Measurements from ENCODE around the gene DIS3L. TPM values are rescaled to one million over a fixed set of nuclear protein-coding genes. Genes with fewer than 3 reads are reported as not detected.

The DIS3L gene
- total RNA-seq, 3 donors from 2014 or later (not counting 1 experiment from before 2014, with no cell fraction given) = 21.9 to 30.6 (median 28.3) TPM

DNA sequence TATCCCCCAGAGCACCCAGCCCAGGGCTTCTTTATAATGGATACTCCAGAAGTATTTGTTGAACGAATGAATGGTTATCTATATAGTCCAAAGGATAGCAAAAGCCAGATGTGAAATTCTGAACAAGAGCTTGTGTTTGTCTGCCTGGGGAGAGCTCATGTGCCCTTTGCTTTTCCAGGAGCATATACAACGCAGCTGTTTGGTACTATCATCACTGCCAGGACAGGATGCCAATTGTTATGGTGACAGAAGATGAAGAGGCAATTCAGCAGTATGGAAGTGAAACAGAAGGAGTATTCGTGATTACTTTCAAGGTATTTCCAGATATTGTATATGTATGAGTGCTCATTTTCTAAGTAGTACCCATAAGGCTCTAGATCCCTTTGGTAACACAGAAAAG is 15.2 kb downstream of the DIS3L start:
- Histone ChIP-seq H3K27me3 (ENCODE audit: control insufficient read depth, insufficient read depth, low read length) (no peaks in the 10 kb centered on the region), H3K4me3 (ENCODE audit: low read length) (no peak overlapping the region), H3K27ac (ENCODE audit: low read length) (no peak overlapping the region), H3K36me3 (ENCODE audit: control insufficient read depth, insufficient read depth, low read length) (peaks cover 51% of the 10 kb centered on the region), H3K4me1 (ENCODE audit: control insufficient read depth, insufficient read depth, low read length) (no peaks in the 10 kb centered on the region), H3K9me3 (ENCODE audit: control insufficient read depth, insufficient read depth, low read length) (no peaks in the 10 kb centered on the region)
- Mint-ChIP-seq H3K27ac (no peak overlapping the region), H3K27me3 (ENCODE audit: low read depth in 2 of 2) (no peaks in the 10 kb centered on the region), H3K4me1 (no peaks in the 10 kb centered on the region), H3K36me3 (peaks cover 19% of the 10 kb centered on the region), H3K4me3 (no peak overlapping the region), H3K9me3 (no peaks in the 10 kb centered on the region)
- no peak for ATAC-seq
- DNase-seq = no peak
- intact Hi-C loops (cut with micrococcal nuclease) = no loop called here
- TF ChIP-seq, protein P1, sequence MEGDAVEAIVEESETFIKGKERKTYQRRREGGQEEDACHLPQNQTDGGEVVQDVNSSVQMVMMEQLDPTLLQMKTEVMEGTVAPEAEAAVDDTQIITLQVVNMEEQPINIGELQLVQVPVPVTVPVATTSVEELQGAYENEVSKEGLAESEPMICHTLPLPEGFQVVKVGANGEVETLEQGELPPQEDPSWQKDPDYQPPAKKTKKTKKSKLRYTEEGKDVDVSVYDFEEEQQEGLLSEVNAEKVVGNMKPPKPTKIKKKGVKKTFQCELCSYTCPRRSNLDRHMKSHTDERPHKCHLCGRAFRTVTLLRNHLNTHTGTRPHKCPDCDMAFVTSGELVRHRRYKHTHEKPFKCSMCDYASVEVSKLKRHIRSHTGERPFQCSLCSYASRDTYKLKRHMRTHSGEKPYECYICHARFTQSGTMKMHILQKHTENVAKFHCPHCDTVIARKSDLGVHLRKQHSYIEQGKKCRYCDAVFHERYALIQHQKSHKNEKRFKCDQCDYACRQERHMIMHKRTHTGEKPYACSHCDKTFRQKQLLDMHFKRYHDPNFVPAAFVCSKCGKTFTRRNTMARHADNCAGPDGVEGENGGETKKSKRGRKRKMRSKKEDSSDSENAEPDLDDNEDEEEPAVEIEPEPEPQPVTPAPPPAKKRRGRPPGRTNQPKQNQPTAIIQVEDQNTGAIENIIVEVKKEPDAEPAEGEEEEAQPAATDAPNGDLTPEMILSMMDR (IDR thresholded peaks at IDR 0.05) = no peak
- 97% methylated on average over 3 of the region's 3 CpGs for WGBS (ENCODE audit: insufficient coverage)

GRCh38 chr15:66309828-66310227 is 16.5 kb downstream of the DIS3L start:
- H3K4me1 ChIP-seq (ENCODE audit: control insufficient read depth, insufficient read depth, low read length) = no peaks in the 10 kb centered on the region
- no peak overlapping the region for H3K4me3 Mint-ChIP-seq
- no peak overlapping the region for H3K27ac Mint-ChIP-seq
- ATAC-seq (no peak), DNase-seq (no peak)
- H3K9me3 ChIP-seq (ENCODE audit: control insufficient read depth, insufficient read depth, low read length) = no peaks in the 10 kb centered on the region
- no peak overlapping the region for H3K4me3 ChIP-seq (ENCODE audit: low read length)
- H3K27me3 ChIP-seq (ENCODE audit: control insufficient read depth, insufficient read depth, low read length) = no peaks in the 10 kb centered on the region
- H3K27me3 Mint-ChIP-seq (ENCODE audit: low read depth in 2 of 2) = no peaks in the 10 kb centered on the region
- 97% methylated on average over 3 of the region's 3 CpGs for WGBS (ENCODE audit: insufficient coverage)
- H3K4me1 Mint-ChIP-seq = no peaks in the 10 kb centered on the region
- peaks cover 60% of the 10 kb centered on the region for H3K36me3 ChIP-seq (ENCODE audit: control insufficient read depth, insufficient read depth, low read length)
- TF ChIP-seq, protein P1 (IDR thresholded peaks at IDR 0.05) = no peak
- H3K9me3 Mint-ChIP-seq = no peaks in the 10 kb centered on the region
- intact Hi-C loops (cut with micrococcal nuclease) = no loop called here
- peaks cover 19% of the 10 kb centered on the region for H3K36me3 Mint-ChIP-seq
- H3K27ac ChIP-seq (ENCODE audit: low read length) = no peak overlapping the region

- H3K4me3 ChIP-seq (ENCODE audit: low read length) = no peak overlapping the region
- H3K9me3 ChIP-seq (ENCODE audit: control insufficient read depth, insufficient read depth, low read length) = no peaks in the 10 kb centered on the region
- TF ChIP-seq, protein P1 (IDR thresholded peaks at IDR 0.05) = no peak
- peaks cover 69% of the 10 kb centered on the region for H3K36me3 ChIP-seq (ENCODE audit: control insufficient read depth, insufficient read depth, low read length)
- no peaks in the 10 kb centered on the region for H3K4me1 ChIP-seq (ENCODE audit: control insufficient read depth, insufficient read depth, low read length)
- no peaks in the 10 kb centered on the region for H3K27me3 ChIP-seq (ENCODE audit: control insufficient read depth, insufficient read depth, low read length)
- DNase-seq (no peak), ATAC-seq (no peak)
- intact Hi-C loops (cut with micrococcal nuclease) = no loop called here
- Mint-ChIP-seq H3K4me3 (no peak overlapping the region), H3K27ac (peak overlapping the region in 1 of 2 donors; percentile 12), H3K27me3 (ENCODE audit: low read depth in 2 of 2) (no peaks in the 10 kb centered on the region), H3K9me3 (no peaks in the 10 kb centered on the region), H3K4me1 (peaks cover 0 to 5% of the 10 kb centered on the region in 2 donors), H3K36me3 (peaks cover 19% of the 10 kb centered on the region)
- H3K27ac ChIP-seq (ENCODE audit: low read length) = no peak overlapping the region
- 97% methylated on average over 2 of the region's 2 CpGs for WGBS (ENCODE audit: insufficient coverage)
Observed at GRCh38 chr15:66310786-66311185, 17.4 kb downstream of the DIS3L start.

DNA sequence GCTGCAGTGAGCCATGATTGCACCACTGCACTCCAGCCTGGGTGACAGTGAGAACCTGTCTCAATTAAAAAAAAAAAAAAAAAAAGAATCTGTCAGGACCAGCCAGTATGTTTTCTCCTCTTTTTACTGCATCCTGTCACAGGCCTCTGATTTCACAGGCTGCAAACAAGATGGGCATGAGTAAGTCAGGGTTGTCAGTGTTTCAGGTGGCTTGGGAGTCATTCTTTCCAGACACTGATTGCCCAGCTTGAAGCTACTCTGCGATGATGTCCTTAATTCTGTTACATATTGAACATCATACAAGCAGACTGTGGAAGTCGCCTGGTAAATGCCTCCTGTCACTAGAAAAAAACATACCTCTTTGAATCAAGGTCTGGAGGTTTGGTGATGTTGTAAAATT is 18.8 kb downstream of the DIS3L start:
- ATAC-seq (no peak), DNase-seq (no peak)
- TF ChIP-seq, protein P1 (IDR thresholded peaks at IDR 0.05) = no peak
- intact Hi-C loops (cut with micrococcal nuclease) = no loop called here
- Mint-ChIP-seq H3K36me3 (peaks cover 19% of the 10 kb centered on the region), H3K4me3 (no peak overlapping the region), H3K9me3 (no peaks in the 10 kb centered on the region), H3K27ac (no peak overlapping the region), H3K4me1 (peaks cover 0 to 5% of the 10 kb centered on the region in 2 donors), H3K27me3 (ENCODE audit: low read depth in 2 of 2) (no peaks in the 10 kb centered on the region)
- no peaks in the 10 kb centered on the region for H3K27me3 ChIP-seq (ENCODE audit: control insufficient read depth, insufficient read depth, low read length)
- H3K36me3 ChIP-seq (ENCODE audit: control insufficient read depth, insufficient read depth, low read length) = peaks cover 74% of the 10 kb centered on the region
- H3K4me1 ChIP-seq (ENCODE audit: control insufficient read depth, insufficient read depth, low read length) = no peaks in the 10 kb centered on the region
- no peak overlapping the region for H3K27ac ChIP-seq (ENCODE audit: low read length)
- 83% methylated on average over 1 of the region's 2 CpGs for WGBS (ENCODE audit: insufficient coverage)
- no peaks in the 10 kb centered on the region for H3K9me3 ChIP-seq (ENCODE audit: control insufficient read depth, insufficient read depth, low read length)
- H3K4me3 ChIP-seq (ENCODE audit: low read length) = no peak overlapping the region
